Measurements from ENCODE around the gene PDIA6. TPM values are rescaled to one million over a fixed set of nuclear protein-coding genes. Genes with fewer than 3 reads are reported as not detected.

Gene PDIA6
- total and polyA plus RNA-seq, 9 of the 15 experiments (the other 6 are each of a cell fraction or from before 2014, with no cell fraction given): 166 to 268 (median 229) TPM

- TF ChIP-seq, protein P1, sequence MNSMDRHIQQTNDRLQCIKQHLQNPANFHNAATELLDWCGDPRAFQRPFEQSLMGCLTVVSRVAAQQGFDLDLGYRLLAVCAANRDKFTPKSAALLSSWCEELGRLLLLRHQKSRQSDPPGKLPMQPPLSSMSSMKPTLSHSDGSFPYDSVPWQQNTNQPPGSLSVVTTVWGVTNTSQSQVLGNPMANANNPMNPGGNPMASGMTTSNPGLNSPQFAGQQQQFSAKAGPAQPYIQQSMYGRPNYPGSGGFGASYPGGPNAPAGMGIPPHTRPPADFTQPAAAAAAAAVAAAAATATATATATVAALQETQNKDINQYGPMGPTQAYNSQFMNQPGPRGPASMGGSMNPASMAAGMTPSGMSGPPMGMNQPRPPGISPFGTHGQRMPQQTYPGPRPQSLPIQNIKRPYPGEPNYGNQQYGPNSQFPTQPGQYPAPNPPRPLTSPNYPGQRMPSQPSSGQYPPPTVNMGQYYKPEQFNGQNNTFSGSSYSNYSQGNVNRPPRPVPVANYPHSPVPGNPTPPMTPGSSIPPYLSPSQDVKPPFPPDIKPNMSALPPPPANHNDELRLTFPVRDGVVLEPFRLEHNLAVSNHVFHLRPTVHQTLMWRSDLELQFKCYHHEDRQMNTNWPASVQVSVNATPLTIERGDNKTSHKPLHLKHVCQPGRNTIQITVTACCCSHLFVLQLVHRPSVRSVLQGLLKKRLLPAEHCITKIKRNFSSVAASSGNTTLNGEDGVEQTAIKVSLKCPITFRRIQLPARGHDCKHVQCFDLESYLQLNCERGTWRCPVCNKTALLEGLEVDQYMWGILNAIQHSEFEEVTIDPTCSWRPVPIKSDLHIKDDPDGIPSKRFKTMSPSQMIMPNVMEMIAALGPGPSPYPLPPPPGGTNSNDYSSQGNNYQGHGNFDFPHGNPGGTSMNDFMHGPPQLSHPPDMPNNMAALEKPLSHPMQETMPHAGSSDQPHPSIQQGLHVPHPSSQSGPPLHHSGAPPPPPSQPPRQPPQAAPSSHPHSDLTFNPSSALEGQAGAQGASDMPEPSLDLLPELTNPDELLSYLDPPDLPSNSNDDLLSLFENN (IDR thresholded peaks at IDR 0.05; ENCODE audit: low read depth in 2 of 2, low read length in 2 of 2): no peak
- no peak for TF ChIP-seq SMARCA4 (IDR thresholded peaks at IDR 0.05)
- TF ChIP-seq ARID1B (IDR thresholded peaks at IDR 0.05): no peak
- no peak for TF ChIP-seq HBP1 (CRISPR knock-in tag; IDR thresholded peaks at IDR 0.05)
- no peak for TF ChIP-seq ZZZ3 (IDR thresholded peaks at IDR 0.05)
These were observed 37.4 kb downstream of the PDIA6 start (continued) for GRCh38 chr2:10775021-10775780.

Data from K562 (cell line).